ENCODE results near the gene PLSCR5. TPM values are rescaled to one million over a fixed set of nuclear protein-coding genes. Genes with fewer than 3 reads are reported as not detected.

The PLSCR5 gene
- total and polyA plus RNA-seq, 10 of the 15 experiments (the other 5 are each of a cell fraction or from before 2014, with no cell fraction given), result 0.06 TPM; not detected in 9

DNA sequence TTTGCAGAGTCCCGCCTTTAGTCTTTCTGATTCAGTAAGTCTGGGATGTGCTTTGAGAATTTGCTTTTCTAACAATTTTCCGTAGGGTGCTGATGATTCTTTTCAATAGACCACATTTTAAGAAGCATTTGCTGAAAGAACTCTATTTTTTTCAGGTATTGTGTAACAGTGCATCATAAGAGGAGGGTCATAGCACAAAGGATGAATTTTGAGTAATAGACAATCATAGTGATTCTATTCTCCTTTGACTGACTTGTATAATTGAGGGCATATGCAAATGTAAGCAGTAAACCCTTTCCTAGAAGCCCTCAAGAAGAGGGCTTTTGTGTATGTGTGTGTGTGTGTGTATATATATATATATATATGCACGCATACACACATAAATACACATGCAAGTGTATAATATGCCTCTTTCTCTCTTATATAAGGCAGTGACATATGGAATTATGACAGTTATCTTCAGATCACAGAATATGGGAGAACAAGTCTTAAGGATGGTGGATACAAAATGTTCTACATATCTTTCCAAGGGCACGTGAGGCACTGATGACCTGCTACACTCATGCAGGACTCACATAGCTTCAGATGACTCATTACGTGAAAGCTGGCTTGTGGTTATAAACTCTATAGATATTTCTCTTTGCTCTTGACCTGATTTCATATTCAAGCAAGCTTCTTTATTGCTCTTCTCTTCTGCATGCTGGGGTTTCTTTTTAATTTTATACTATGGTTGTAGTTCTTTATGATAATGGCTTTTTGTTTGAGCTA is 54.2 kb downstream of the PLSCR5 start (continued):
- TF ChIP-seq, protein P1, sequence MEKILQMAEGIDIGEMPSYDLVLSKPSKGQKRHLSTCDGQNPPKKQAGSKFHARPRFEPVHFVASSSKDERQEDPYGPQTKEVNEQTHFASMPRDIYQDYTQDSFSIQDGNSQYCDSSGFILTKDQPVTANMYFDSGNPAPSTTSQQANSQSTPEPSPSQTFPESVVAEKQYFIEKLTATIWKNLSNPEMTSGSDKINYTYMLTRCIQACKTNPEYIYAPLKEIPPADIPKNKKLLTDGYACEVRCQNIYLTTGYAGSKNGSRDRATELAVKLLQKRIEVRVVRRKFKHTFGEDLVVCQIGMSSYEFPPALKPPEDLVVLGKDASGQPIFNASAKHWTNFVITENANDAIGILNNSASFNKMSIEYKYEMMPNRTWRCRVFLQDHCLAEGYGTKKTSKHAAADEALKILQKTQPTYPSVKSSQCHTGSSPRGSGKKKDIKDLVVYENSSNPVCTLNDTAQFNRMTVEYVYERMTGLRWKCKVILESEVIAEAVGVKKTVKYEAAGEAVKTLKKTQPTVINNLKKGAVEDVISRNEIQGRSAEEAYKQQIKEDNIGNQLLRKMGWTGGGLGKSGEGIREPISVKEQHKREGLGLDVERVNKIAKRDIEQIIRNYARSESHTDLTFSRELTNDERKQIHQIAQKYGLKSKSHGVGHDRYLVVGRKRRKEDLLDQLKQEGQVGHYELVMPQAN (conservative IDR thresholded peaks at IDR 0.05), result no peak
- TF ChIP-seq, protein P2, sequence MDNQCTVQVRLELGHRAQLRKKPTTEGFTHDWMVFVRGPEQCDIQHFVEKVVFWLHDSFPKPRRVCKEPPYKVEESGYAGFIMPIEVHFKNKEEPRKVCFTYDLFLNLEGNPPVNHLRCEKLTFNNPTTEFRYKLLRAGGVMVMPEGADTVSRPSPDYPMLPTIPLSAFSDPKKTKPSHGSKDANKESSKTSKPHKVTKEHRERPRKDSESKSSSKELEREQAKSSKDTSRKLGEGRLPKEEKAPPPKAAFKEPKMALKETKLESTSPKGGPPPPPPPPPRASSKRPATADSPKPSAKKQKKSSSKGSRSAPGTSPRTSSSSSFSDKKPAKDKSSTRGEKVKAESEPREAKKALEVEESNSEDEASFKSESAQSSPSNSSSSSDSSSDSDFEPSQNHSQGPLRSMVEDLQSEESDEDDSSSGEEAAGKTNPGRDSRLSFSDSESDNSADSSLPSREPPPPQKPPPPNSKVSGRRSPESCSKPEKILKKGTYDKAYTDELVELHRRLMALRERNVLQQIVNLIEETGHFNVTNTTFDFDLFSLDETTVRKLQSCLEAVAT (IDR thresholded peaks at IDR 0.05), result no peak
- TF ChIP-seq DPF2 (IDR thresholded peaks at IDR 0.05) (no peak), EGR1 (IDR thresholded peaks at IDR 0.05; ENCODE audit: borderline replicate concordance in 1 of 2, low read depth in 2 of 2, low read length in 2 of 2) (no peak)

DNA sequence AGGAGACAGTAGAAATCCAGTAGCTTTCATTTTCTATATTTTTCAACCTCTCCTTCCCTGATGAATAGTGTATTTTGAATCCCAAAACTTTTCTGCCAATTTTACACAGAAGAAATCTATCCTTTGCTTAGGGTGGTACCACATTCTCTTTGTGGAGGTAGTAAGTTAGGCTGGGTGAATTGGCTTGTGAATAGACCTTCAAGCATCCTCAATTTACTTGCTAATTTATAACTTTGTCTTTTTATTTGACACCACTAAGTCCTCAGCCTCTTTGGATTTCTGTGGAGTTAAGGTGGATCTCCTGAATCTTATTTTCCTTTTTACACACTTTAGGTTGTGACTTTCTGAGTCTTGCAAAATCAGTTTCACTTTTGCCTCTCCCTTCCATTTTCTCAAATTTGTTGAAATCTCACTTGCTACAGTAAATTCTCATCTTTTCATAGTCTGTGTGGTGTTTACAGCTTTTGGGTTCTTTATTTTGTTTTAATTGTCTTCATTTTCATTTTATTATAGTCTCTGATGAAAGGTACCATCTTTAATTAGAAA is 55.0 kb downstream of the PLSCR5 start:
- ChIA-PET CTCF (no interaction called here), SMC1A (ENCODE audit: uncharacterized antibody, unreplicated experiment) (interaction anchor here (1.7 kb wide), 1 partner anchor 11 kb away, joined by 6 read pairs; no protein-coding TSS in a partner anchor), RAD21 (ENCODE audit: unreplicated experiment) (interaction anchor here (1.1 kb wide), 1 partner anchor 485 kb away, joined by 3 read pairs; no protein-coding TSS in a partner anchor), POLR2A (no interaction called here)
- Histone ChIP-seq H3K27me3 (replicated peaks in 1 of 2; ENCODE audit: control insufficient read depth in 2 of 2, insufficient read depth in 2 of 2, low read length in 1 of 2) (no peaks in the 10 kb centered on the region), H3K9me3 (replicated peaks; ENCODE audit: control insufficient read depth, insufficient read depth, low read length) (no peaks in the 10 kb centered on the region), H3K4me2 (ENCODE audit: control insufficient read depth, insufficient read depth) (no peak overlapping the region), H3K27ac (ENCODE audit: control insufficient read depth, insufficient read depth) (no peak overlapping the region), H3K4me1 (ENCODE audit: control insufficient read depth, insufficient read depth, low read length) (peaks cover 9% of the 10 kb centered on the region; the same call in 1 of the 2 replicates), H3K9ac (ENCODE audit: control insufficient read depth, insufficient read depth, low read length) (no peak overlapping the region), H4K20me1 (ENCODE audit: control insufficient read depth, insufficient read depth) (no peaks in the 10 kb centered on the region), H3K79me2 (ENCODE audit: control insufficient read depth, insufficient read depth, low read length) (no peaks in the 10 kb centered on the region), H2AFZ (ENCODE audit: control insufficient read depth, low read depth, low read length) (no peak overlapping the region), H3K4me3 (no peak overlapping the region), H3K36me3 (ENCODE audit: control insufficient read depth in 2 of 2, insufficient read depth in 2 of 2, low read length in 1 of 2) (no peaks in the 10 kb centered on the region)
- intact Hi-C loops (cut with micrococcal nuclease; ENCODE audit: unreplicated experiment), result no loop called here
- no TSS peak for BruUV-seq (replicated peaks)
- FAIRE-seq (no peak), DNase-seq (ENCODE audit: low read depth, low spot score) (no peak), ATAC-seq (0 out of 3 replicates have a peak, but pooled peaks have one; percentile 16)
- TF ChIP-seq SRF (IDR thresholded peaks at IDR 0.05; ENCODE audit: low read depth in 2 of 2, low read length in 2 of 2) (no peak), SP1 (IDR thresholded peaks at IDR 0.05; ENCODE audit: low read depth, low read length) (no peak), FOS (IDR thresholded peaks at IDR 0.05; ENCODE audit: borderline replicate concordance, extremely low read depth, insufficient read length) (no peak), ETV6 (conservative IDR thresholded peaks at IDR 0.05 in 1 of 2, IDR thresholded peaks at IDR 0.05 in 1 of 2; ENCODE audit: borderline replicate concordance in 1 of 2, low read depth in 1 of 2) (no peak), KDM1A (IDR thresholded peaks at IDR 0.05; ENCODE audit: borderline replicate concordance) (no peak), PAX8 (IDR thresholded peaks at IDR 0.05) (no peak), ASH2L (IDR thresholded peaks at IDR 0.05; ENCODE audit: borderline replicate concordance, low read depth) (no peak), CHD4 (IDR thresholded peaks at IDR 0.05) (no peak), EP300 (IDR thresholded peaks at IDR 0.05; ENCODE audit: borderline replicate concordance in 1 of 2, control insufficient read depth in 1 of 2, low read depth in 2 of 2, low read length in 2 of 2) (no peak), CEBPB (IDR thresholded peaks at IDR 0.05; ENCODE audit: borderline replicate concordance in 1 of 2, low read depth in 2 of 2, low read length in 2 of 2) (no peak), PML (IDR thresholded peaks at IDR 0.05; ENCODE audit: low read length) (no peak), BACH1 (IDR thresholded peaks at IDR 0.05; ENCODE audit: borderline replicate concordance) (no peak), POU2F2 (IDR thresholded peaks at IDR 0.05; ENCODE audit: borderline replicate concordance, low read depth, low read length) (no peak), MEF2A (IDR thresholded peaks at IDR 0.05; ENCODE audit: insufficient read depth, low read depth, low read length) (no peak)
- in situ Hi-C loops (cut with MboI), result no loop called here
